Adrenal gland (tissue), 19 donors: ENCODE data around the gene SLC7A10. TPM values are rescaled to one million over a fixed set of nuclear protein-coding genes. Genes with fewer than 3 reads are reported as not detected.
A peak's percentile ranks its signal among the peaks of the same experiment; 100 is the strongest.

Experiments
- DNase-seq, 7 donors: peaks; one replicate each; pipeline ENCODE4 v3.0.0-alpha.2; 2019 to 2020
- H3K27ac ChIP-seq, 5 donors: fragments of 200-600 bp; sonication (generic) in 4 of 5; 1 replicate in 3 of 5; 2 replicates in 2 of 5; pipeline versions ENCODE4 v1.5.1 to v1.8.0; 2016 to 2020; ENCODE audit warnings: mild to moderate bottlenecking in 1 of 5
- H3K27me3 ChIP-seq: fragments of 200-600 bp; 2 replicates; pipeline ENCODE4 v1.8.0; 2021
- H3K36me3 ChIP-seq, 2 donors: fragments of 200-600 bp; replicated peaks in 1 of 2; 1 replicate in 1 of 2; 2 replicates in 1 of 2; pipeline versions ENCODE4 v1.5.1 to v1.8.0; 2018 to 2022
- H3K4me1 ChIP-seq, 2 donors: fragments of 200-600 bp; replicated peaks in 1 of 2; 1 replicate in 1 of 2; 2 replicates in 1 of 2; pipeline versions ENCODE4 v1.5.1 to v1.8.0; 2018 to 2021
- H3K4me3 ChIP-seq, 4 donors: fragments of 200-600 bp; sonication (generic) in 3 of 4; one replicate each; pipeline ENCODE4 v1.5.1; 2016 to 2018
- H3K9me3 ChIP-seq, 3 donors: fragments of 200-600 bp; sonication (generic) in 1 of 3; replicated peaks in 1 of 3; 1 replicate in 2 of 3; 2 replicates in 1 of 3; pipeline versions ENCODE4 v1.5.1 to v1.8.0; 2016 to 2021
- CTCF ChIP-seq, 6 experiments: fragments of 450-650 bp in 4 of 6; fragments of 200-600 bp in 2 of 6; sonication (generic) in 1 of 6; IDR thresholded peaks; 1 replicate in 5 of 6; 2 replicates in 1 of 6; pipeline versions ENCODE4 v1.5.1 to v1.8.0; 2016 to 2021; ENCODE audit warnings: antibody characterized with exemption in 6 of 6, mild to moderate bottlenecking in 2 of 6, moderate library complexity in 1 of 6
- POLR2A ChIP-seq, 2 donors: fragments of 450-650 bp; IDR thresholded peaks; one replicate each; pipeline ENCODE4 v1.6.1; 2017; ENCODE audit warnings: antibody characterized with exemption in 2 of 2, mild to moderate bottlenecking in 2 of 2, moderate library complexity in 1 of 2
- WGBS, 4 donors: extraction: QIAGEN DNeasy Blood & Tissue Kit in 2 of 4; methylation state at CpG; one replicate each; pipeline versions ENCODE4 v1.1.5 to v1.1.7; 2013 to 2017; 5-methylcytosine and 5-hydroxymethylcytosine counted together
- intact Hi-C, 2 donors: fragments of 100-400 bp; cut with DNase I; formaldehyde crosslinking; loops; one replicate each; pipeline versions ENCODE4 v1.14.1 to v1.15.0; 2022 to 2023
- long read RNA-seq, 10 donors: library from polyadenylated mRNA in 3 of 10; unstranded in 2 of 10; stranded (forward) in 1 of 10; transcript quantifications; one replicate each; pipeline ENCODE4 v2.0.0 and lab custom pipeline, GENCODE V29; 2021 to 2026
- polyA plus RNA-seq, 3 donors: library from polyadenylated mRNA; stranded (reverse); fragments of 200-250 nt in 2 of 3; fragments of 350-450 nt in 1 of 3; fragmentation: Illumina TruSeq in 1 of 3; extraction: RNeasy Lipid Tissue Mini Kit (QIAGEN cat#74804) in 1 of 3; gene quantifications; one replicate each; pipeline ENCODE4 v1.2.3, GENCODE V29; 2013 to 2014
- total RNA-seq, 9 donors: library from RNA; depleted of rRNA in 4 of 9; stranded (reverse); fragments of >200 nt in 4 of 9; fragments of 120-200 nt in 1 of 9; fragmentation: NEBNext Ultra II Directional in 1 of 9; extraction: Animal tissue kit (Norgen Biotek cat#: 25700) in 1 of 9; gene quantifications; one replicate each; pipeline versions ENCODE4 v1.1.0 to v1.2.4, GENCODE V29; 2013 to 2023
- donor health status: healthy with polysubstance abuse.
- donor health status: Bipolar disorder and iron deficiency.
- donor health status: DM: yes; HTN: yes; CAD: no.
- donor health status: DM: no; HTN: no; CAD: no.
- donor health status: DM: no; HTN: no; CAD: no.
- donor health status: DM: yes; HTN: yes; CAD: no.

SLC7A10 gene
- 1 to 10 TPM in 1 of 9 donors, under 1 TPM in 5, not detected in 3; 0.14 to 2.8 (median 0.45) TPM for total RNA-seq
- 1 to 10 TPM in 1 of 3 donors, under 1 TPM in 1, not detected in 1; 0.24 to 9.3 TPM for polyA plus RNA-seq
- long read RNA-seq, donor 1: 0 reads
- long read RNA-seq, donor 2: 0 reads
- long read RNA-seq, donor 3: 0 reads
- long read RNA-seq, donor 4: 0 reads
- long read RNA-seq, donor 5, partial matches to known transcripts: 0 of 4 reads
- long read RNA-seq, donor 5, other reads (novel, unspliced or antisense): 3 of 4 reads
- long read RNA-seq, donor 6: 0 reads
- long read RNA-seq, donor 7: 0 reads
- long read RNA-seq, donor 8: 0 reads
- long read RNA-seq, donor 9: 0 reads
- long read RNA-seq, donor 10: 0 reads

- peaks cover 0 to 3% of the 10 kb centered on the region in 2 donors for H3K4me1 ChIP-seq
- H3K27me3 ChIP-seq: peaks cover 35% of the 10 kb centered on the region
- no peak within 1 kb of the TSS for H3K27ac ChIP-seq
- DNase-seq: no peak
- peak within 1 kb of the TSS in 1 of 4 donors; percentile 42 for H3K4me3 ChIP-seq
- 0 to 2% (median 1%) methylated on average over 4 to 62 of the region's 62 CpGs for WGBS, 4 donors
- intact Hi-C loops: no loop called here
- no peaks in the 10 kb centered on the region for H3K36me3 ChIP-seq
- TF ChIP-seq CTCF (IDR thresholded peaks at IDR 0.05) (no peak), POLR2A (IDR thresholded peaks at IDR 0.05) (no peak)
- no peaks in the 10 kb centered on the region for H3K9me3 ChIP-seq
Measured at GRCh38 chr19:33225458-33225926, at the start of gene SLC7A10. Gene SLC7A10, minus strand, starts transcription at chr19:33225850. Its CDS starts 147 bp downstream, at chr19:33225703.

- Histone ChIP-seq H3K9me3 (no peaks in the 10 kb centered on the region), H3K27ac (peak overlapping the region in 1 of 5 donors; percentile 10), H3K27me3 (no peaks in the 10 kb centered on the region), H3K4me1 (no peaks in the 10 kb centered on the region), H3K4me3 (no peak overlapping the region), H3K36me3 (no peaks in the 10 kb centered on the region)
- intact Hi-C loops: no loop called here
- no peak for DNase-seq
- WGBS, 4 donors: 53 to 64% (median 61%) methylated on average over 10 to 17 of the region's 17 CpGs
- TF ChIP-seq CTCF (IDR thresholded peaks at IDR 0.05): no peak
- TF ChIP-seq POLR2A (IDR thresholded peaks at IDR 0.05): no peak
Measured at GRCh38 chr19:33274663-33275558, 49.3 kb upstream of the SLC7A10 start.

GRCh38 chr19:33273881-33274662 lies 48.4 kb upstream of the SLC7A10 start:
- TF ChIP-seq CTCF (IDR thresholded peaks at IDR 0.05) (no peak), POLR2A (IDR thresholded peaks at IDR 0.05) (no peak)
- intact Hi-C loops: no loop called here
- Histone ChIP-seq H3K36me3 (no peaks in the 10 kb centered on the region), H3K27me3 (no peaks in the 10 kb centered on the region), H3K4me3 (no peak overlapping the region), H3K9me3 (no peaks in the 10 kb centered on the region), H3K27ac (peak overlapping the region in 1 of 5 donors; percentile 10), H3K4me1 (no peaks in the 10 kb centered on the region)
- DNase-seq: peak in 3 of 7 donors; percentile 32 to 56 (median 37)
- 43 to 58% (median 47%) methylated on average over 8 to 16 of the region's 16 CpGs for WGBS, 4 donors
